Activated CD4-positive, alpha-beta T cell treated with anti-CD3 and anti-CD28 coated beads for 24 hours (primary cell): ENCODE measurements around the gene SERTAD4.
"Not testable (repeated sequence)": the region's sequence is repeated elsewhere in the genome, so short reads cannot be mapped to it uniquely, and the experiment has no call there.

Experiments
- DNase-seq, 2 donors: peaks; one replicate each; pipeline ENCODE4 v3.0.0-alpha.2; 2020; ENCODE audit warnings: low read depth in 2 of 2

SERTAD4 gene

DNA sequence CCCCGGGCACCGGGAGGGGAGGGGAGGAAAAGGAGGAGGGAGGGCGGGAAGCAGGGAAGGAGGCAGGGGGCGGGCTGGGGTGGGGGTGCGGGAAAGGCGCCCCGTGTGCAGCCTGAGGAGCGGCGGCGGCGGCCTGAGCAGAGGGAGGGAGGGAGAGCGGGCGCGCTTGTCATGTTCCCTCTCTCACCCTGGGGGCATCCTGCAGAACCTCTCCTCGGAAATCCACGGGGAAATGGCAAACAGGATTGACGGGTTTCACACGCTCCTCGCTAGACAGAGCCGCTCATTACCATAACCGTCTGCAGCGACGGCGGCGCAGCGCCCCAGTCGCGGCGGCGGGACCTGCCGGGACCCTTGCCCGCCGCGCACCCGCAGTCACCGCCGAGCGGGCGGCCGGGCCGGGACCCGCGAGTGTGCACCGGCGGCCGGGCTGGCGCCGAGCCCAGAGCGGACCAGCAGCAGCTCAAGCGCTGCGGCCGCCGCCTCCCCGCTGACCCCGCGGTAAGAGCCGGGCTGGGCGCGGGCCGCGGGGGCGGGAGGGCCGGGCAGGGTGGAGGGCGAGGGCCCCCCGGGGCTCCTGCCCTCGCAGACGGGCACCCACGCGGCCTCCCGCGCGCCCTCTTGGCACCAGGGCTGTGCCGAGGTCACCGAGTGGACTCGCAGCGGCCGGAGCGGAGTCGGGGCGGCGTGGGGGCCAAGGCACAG is at the start of gene SERTAD4:
TSS of gene SERTAD4 (plus strand) at position 286 of the 705 bp plus-strand sequence. CDS start 5,165 bp downstream, outside the sequence.
- DNase-seq, result no peak

DNA sequence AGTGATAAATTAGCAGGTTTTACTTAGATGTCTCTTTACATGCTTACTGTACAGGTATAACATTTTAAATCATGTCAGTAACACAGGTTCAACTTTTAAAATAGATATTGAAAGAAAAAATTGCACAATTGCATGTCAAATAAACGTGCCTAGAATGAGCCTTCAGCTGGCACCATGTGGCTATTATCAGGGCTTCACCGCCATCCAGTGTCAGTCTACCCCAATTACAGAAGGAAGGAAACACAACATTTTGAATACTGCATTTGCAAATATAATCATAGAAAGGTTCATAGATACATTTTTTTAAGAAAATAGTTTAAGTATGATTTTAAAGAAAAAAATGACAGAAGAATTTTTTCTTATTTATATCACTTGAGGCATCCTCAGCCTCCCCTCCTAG is 47.5 kb upstream of the SERTAD4 start:
- DNase-seq, result no peak

DNA sequence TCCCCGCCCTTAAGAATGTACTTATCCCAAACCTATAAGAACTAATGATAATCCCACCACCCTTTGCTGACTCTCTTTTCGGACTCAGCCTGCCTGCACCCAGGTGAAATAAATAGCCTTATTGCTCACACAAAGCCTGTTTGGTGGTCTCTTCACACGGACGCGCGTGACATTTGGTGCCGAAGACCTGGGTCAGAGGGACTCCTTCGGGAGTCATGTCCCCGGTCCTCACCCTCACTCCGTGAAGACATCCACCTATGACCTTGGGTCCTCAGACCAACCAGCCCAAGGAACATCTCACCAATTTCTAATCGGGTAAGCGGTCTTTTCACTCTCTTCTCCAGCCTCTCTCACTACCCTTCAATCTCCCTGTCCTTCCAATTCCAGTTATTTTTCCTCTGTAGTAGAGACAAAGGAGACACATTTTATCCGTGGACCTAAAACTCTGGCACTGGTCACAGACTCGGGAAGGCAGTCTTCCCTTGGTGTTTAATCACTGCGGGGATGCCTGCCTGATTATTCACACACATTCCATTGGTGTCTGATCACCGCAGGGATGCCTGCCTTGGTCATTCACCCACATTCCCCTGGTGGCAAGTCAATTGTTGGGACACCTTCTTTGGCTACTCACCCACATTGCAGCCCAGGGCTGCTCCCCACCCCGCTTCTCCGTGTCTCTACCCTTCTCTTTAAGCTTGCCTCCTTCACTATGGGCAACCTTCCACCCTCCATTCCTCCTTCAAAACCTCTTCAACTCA is 44.6 kb upstream of the SERTAD4 start:
- not testable (repeated sequence) for DNase-seq

DNA sequence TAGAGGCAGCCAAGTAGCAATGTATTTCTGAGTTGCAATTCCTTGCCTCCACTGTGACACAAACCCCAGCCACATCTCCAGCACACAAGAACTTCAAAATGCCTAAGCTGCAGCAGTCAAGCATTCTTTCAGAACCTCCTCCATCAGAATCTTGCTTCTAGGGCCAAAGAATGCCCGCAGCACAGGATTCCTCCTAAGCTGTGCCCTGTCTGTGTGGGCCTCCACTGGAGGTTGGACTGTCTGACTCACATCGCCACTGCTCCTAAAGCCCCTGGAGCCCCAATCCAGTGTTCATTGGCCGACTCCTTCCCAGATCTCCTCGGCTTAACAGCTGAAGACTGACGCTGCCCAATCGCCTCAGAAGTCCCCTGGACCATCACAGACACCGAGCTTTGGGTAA is 43.2 kb upstream of the SERTAD4 start:
- no peak for DNase-seq

DNA sequence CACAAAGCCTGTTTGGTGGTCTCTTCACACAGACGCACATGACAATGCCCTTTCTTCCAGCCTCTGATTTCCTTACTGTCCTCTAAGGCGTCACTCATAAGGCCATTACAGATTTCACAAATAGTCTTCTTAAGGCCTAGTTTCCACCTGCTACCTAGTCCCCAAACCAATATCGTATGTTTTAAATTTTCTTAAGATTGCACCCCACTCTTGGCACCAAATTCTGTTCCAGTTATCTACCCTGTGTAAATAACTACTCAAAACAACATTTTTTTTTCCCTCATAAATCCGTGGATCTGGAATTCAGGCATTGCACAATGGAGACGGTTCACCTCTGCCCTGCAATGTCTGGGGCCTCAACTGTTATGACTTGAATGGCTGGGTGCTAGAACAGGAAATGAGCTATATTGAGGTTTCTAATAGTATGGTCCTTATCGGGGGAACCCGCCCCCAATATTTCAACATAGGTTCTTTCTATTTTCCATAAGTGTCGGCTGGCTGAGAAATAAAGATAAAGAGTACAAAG is 36.9 kb upstream of the SERTAD4 start:
- DNase-seq, result no peak

DNA sequence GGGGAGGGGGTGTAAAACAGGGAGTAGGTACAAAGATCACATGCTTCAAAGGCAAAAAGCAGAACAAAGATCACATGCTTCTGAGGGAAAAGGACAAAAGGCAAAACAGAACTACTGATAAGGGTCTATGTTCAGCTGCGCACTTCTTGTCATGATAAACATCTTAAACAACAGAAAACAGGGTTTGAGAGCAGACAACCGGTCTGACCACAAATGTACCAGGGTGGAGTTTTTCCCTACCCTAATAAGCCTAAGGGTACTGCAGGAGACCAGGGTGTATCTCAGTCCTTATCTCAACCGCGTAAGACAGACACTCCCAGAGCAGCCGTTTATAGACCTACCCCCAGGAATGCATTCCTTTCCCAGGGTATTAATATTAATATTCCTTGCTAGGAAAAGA is 36.3 kb upstream of the SERTAD4 start:
- DNase-seq, result not testable (repeated sequence)

DNA sequence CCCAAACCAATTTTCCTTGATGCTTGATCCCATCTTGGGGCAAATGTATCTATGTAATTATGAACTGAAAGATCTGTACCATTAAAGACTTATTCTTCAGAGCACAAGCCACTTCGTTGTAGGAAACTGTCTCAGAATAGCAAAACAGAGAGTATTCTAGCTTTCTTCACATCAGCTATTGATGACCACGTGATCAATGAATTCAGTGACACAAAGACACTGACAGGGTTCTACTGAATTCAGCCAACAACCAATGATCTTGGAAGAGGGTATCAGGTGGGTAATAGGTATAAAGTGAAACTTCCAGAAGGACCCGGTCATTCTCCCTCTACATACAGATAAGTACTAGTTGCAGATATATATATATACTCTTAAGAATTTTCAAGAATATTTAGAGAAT is 33.8 kb upstream of the SERTAD4 start:
- DNase-seq, result no peak

DNA sequence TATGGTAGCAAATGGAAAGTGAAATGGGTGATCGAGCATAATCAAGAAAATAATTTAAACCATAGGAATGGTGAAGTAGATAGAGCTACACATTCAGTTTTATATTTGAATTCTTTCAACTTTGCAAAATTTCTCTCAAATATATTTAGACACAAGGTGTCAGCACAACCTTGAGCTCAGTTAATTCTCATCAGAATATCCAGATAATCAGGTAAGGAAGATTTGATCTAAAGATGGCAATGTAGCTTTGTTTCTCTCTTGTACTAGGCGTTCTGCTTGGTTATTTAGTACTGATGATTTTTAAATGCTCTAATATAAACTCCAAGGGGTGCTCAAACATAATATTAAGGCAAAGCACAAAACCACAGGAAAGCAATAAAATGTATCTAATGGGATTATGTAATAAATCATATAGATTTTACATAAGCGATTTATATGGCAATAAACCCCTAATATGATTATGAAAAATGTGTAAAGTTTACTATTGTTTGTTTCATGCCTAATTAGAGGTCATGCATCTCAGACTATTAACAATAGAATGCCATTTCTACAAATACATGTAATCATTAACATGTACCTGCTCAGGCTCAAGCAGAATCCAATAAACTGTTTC is 32.4 kb upstream of the SERTAD4 start:
- DNase-seq, result no peak

DNA sequence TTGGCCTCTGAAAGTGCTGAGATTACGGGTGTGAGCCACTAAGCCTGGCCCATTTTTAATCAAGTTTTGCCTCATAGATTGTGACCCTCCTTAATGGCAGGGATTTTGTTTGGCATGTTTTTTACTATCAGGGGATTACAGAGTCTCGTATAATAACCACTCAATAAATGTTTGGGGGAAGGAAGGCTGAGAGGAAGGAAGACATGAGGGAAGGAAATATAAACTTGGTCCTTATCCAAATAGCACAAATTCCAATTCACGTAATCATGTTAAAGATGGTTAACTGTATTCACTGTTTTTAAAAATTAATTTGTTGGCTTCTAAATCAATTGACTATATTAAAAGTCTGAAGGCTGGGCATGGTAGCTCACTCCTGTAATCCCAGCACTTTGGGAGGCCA is 30.9 kb upstream of the SERTAD4 start:
- DNase-seq, result no peak

DNA sequence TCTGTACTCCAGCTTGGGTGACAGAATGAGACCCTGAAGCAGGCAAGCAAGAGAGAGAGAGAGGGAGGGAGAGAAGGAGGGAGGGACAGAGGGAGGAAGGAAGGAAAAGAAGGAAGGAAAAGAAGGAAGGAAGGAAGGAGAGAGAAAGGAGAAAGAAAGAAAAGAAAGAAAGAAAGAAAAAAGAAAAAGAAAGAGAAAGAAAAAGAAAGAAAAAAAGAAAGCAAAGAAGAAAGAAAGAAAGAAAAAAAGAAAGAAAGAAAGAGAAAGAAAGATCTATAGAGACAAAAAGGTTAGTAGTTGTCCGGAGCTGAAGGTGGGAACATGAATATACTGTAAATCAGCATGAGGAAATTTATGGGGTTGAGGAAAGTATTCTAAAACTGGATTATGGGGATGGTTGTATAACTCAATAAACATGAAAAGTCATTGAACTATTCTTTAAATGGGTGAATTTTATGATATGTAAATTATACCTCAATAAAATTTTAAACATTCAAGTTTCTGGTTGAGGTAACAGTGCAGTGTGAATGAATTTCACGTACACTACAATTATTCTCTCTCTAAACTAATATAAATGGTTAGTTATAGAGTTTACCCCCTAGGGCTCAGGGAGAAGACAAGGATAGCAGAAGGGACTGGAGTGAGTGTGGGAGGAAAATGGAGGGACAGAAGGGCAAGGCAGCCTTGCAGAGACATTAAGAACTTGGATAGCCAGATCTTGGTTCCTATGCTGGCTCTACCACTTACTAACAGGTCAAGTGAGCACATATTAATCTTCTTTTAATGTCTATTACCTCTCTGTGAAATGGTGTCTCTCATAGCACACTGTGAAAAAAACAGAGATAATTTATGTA is 24.8 kb upstream of the SERTAD4 start:
- DNase-seq, result no peak

DNA sequence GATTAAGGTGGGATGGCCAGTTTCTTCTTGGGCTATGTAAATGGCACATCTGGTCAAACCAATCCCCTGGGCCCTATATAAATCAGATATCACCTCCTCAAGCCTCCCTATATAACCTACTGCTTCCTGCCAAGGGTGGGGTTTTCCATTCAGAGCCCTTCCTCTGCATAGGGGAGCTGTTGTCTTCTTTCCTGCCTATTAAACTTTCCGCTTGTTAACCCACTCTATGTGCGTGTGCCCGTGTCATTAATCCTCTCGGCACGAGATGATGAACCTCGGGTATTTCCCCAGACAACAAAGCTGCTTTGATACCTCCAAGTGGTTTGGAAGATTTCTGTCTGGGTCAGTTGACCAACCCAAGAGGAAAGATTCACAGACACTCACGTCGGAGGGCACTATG is 19.3 kb upstream of the SERTAD4 start:
- no peak for DNase-seq

DNA sequence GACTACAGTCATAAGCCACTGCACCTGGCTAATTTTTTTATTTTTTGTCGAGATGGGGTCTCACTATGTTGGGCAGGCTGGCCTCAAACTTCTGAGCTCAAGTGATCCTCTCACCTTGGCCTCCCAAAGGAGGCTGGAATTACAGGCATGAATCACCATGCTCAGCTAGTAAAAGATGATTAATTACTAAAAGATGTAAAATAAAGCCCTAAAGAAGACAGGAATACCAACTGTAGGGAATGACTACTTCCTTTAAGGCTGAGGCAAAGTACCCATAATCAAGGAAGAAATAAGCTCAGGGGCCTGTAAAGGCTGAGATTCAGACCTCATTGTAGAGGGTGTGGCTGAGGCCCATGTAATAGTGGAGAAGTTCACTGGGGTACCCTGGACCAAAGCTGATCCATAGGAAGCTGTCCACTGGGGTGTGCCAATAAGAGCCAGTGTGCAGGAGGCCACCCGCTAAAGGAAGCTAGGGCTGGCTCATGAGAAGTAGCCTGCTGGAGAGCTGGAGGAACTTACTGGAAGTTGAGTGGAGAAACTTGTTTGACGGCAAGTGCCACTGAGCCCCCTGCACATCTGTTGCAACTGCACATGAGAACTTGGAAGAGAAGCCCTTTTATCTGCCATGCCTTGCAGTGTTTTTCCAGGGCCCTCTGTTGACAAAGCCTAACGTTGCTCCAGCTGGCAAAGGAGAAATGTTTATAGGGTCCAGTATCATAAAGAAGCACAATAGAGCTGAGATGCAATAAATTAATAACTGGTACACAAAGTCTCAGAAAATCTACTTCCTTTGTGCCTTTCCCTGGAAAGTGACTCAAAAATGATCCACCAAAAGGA is 17.8 kb upstream of the SERTAD4 start:
- DNase-seq, result no peak

DNA sequence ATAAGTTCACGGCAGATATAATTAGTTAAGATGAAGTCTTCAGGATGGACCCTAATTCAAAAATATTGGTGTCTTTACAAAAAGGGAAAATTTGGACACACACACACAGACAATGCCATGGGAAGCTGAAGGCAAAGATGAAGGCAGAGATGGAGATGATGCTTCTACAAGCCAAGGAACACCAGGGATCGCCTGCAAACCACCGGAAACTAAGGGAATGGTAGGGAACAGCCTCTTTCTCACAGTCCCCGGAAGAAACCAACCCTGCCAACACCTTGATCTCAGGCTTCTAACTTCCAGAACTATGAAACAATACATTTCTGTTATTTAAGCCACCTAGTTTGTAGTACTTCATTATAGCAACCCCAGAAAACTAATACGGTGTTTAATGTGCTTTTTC is 15.1 kb upstream of the SERTAD4 start:
- no peak for DNase-seq

DNA sequence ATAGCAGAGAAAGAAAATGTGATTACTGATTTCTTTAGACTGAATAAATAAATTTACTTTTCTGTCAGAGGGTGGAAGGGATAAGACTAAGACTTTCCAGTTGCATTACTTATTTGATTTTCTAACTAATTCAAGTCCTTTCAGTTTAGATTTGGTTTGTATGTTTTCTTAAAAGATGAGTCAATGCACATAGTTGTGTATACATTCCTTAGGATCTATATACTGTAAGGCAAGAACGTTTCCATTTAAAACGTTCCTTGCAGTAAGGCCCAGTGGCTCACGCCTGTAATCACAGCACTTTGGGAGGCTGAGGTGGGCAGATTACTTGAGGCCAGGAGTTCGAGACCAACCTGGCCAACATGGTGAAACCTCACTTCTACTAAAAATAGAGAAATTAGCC is 14.5 kb upstream of the SERTAD4 start:
- DNase-seq, result no peak

DNA sequence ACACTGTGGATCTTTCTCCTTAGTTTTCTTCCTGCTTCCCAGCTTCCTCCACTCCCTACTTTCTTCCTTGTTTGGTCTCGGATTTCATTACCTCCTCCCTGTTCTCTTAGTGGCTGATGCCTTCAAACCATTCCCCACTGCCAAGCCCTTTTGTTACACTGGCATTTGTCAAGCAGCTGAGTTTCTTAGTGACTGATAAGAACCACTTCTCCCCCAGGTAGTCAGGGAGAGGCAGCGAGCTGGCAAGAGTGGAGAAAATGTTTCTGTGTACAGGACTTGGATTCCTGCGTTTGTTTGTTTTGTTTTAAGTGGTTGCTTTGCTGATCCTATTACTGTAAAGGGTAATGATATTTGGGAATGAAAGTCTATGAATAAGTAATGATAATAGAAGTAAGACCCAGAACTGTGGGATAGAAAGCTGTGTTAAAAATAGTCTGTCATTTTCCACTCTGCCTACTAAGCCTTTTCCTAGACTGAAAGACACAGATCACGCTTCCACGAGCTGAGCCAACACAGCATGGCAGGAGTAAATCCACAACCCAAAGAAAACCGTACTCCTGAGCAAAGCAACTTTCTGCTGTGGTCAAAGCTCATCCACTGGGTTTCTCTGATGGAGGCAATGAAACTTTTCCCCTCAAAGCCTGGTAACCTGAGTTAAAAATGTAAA is 10.1 kb upstream of the SERTAD4 start:
- DNase-seq, result no peak

DNA sequence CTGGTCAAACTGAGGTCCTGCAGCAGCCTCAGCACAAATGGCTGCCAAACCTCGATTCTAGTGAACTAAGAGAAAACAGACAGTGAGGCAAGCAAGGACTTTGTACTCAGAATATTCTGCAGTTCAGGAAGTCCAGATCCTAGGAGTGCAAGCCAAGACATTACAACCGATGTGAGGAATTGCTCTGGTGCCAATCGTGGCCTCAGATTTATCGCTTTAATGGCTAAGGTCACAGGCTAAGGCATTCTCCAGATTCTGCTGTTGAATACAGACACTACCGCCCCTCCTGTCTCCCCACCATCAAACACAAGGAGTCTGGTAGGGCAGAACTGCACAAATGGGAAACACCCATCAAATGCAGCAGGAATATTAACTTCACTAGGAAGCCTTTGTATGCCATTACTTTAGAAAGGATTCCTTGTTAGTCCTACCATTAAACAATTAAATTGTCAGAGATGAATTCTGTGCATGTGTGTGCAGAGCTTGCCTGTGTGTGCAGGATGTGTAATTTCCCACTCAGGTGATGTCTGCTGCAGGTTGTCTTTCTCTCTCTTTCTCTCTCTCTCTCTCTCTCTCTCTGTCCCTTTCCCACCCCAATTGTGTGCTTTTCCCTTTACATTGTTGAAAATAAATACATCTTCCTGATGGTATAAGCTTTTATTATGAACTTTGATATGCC is 9.2 kb upstream of the SERTAD4 start:
- no peak for DNase-seq

DNA sequence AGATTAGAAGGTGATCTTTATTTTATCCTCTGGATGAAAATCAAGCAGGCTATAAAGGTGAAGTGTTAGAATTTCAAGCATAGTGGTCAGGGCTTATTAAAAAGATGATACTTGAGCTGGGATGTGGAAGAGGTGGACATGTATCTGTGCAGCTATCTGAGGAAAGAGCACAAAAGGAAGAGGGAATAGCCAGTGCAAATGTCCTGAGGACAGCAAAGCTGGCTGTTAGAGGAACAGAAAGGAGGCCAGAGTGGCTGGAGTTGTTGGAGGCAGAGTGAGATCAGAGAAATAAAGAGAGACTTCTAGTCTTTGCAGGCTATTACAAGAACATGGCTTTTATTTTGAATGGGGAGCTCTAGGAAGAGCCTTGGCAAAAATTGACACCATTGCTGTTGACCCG is 4.4 kb upstream of the SERTAD4 start:
- no peak for DNase-seq

DNA sequence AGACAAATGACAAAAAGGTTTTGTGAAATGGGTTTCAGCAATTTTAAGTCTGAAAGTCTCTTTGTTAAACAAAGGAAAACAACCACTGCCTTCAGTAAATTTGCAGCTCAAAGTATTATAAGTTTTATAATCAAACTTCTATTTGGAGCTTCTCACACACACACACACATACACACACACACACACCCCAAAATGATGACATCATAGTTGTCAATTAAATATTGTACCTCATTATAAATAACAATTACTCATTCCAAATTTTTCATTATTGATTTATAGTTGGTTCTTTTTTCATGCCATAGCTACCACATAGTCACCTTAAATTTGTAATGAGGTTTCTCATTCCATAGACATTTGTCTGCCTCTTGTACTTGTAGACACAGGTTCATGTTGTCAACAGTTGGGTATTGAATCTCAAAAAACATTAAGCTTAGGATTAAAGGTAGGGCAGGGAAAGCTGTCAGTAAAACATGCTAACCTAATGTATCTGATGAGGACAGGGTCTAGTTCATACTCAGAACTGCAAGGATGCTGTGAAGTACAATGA is 2.4 kb upstream of the SERTAD4 start:
- no peak for DNase-seq

DNA sequence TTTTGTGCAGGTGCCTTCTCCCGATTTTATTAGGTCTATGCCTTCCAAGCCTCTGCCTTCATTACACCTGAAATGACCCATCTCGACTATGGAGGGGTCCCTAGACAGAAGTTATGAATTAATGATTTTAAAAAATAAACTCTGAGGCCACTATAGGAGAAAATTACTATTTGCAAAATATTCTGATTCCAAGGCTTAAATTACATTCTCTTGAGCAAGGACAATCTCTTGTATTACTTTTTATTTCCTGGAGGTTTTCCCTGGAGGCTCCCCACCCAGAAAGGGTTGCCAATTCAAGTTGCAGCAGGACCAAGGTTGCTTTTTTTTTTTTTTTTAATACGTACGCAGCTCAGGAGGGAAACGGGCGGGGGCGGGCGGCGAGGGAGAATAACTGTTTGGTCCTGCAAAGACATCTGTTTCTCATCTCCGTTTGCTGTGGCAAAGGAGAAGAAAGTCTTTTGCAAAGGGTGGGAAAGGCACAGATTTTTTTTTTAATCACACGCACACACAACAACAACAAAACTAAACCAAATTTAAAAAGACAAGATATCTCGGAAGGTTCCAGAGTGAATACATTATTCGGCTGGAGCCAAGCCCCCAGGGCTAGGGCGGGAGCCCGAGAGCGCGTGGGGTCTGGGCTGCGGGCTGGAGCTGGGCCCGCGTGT is 618 bp upstream of the SERTAD4 start:
- DNase-seq, result no peak
